HG02798 (cell line): ENCODE results near the gene C22orf39.

Experiments
- ATAC-seq: cut with Tn5 transposase; IDR thresholded peaks from one replicate; pipeline ENCODE4 v1.9.1; 2021; ENCODE audit warnings: mild to moderate bottlenecking; ENCODE audit not compliant: unreplicated experiment, poor library complexity

The C22orf39 gene

DNA sequence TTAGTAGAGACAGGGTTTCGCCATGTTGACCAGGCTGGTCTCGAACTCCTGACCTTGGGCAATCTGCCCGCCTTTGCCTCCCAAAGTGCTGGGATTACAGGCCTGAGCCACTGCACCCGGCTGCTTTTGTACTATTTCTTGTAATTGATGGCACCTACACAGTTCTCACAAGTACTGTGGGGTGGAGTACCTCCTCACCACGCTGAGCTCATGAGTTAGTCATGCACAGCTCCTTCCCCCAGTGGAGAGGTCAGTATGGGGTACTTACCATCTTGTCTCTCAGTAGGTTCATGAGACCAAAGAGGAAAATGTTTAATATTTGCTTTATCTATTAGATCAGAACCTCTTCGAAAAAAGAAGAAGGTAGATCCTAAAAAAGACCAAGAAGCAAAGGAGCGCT is 13.1 kb downstream of the C22orf39 start:
- no peak for ATAC-seq

DNA sequence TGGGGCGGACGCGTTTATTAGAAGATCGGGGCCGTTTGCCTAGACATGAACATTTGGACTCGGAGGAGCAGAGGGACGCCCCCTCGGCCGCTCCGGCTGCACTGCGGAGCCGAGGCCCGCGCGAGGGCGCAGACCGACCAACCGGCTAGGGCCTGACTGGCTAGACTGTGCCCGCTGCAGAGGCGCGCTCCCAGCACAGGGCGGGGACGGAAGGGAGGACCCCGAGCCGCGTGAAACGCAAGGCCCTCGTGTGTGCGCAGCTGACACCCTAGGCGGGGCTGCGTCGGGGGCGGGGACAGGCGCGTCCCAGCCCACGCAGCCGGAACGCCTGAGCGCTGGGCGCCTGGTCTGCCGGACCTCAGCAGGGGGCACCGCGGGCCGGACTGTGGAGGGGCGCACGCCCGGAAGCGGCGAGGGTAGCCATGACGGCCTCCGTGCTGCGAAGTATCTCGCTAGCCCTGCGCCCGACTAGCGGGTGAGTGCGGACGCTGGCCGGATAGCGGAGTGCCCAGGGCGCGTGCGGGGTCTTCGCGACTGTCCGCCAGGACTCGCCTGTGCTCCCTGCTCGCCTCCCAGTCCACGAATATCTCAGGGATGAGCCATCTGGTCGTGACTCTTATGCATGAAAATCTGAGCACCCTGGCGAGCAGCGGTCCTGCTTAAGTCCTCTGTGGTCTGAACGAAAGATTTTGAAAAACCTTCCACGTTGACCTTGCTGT is 15.2 kb downstream of the C22orf39 start, which contains the start of gene MRPL40:
Gene MRPL40, plus strand, starts transcription at position 413 of the 719 bp plus-strand sequence. Its CDS starts 10 bp downstream, at position 423.
- peak; percentile 79 for ATAC-seq

DNA sequence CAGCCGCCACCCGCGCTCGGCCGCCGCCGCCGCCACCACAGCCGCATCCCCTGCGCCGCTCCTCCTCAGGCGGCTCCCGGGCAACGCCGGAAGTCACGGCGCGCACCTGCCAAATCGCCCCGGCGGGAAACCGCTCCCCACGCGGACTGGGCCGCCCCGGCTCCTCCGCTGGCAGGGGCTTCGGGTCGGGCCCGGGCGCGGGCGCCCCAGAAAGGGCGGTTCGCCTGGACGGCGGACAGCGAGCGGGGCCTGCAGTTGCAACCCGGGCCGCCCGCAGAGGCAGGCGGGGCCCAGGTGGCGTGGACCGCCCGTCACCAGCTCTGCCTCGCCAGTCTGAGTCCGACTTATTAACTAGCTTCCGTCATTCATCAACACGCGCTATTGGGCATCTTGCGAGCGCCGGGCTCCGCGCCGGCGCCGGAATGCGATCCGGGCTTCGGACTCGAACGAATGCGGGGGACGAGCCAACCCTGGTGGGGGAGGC is 15.8 kb downstream of the C22orf39 start, which contains the start of gene HIRA:
Gene HIRA, minus strand, starts transcription at position 85 of the 484 bp plus-strand sequence. CDS start 257 bp downstream, outside the sequence.
- peak; percentile 65 for ATAC-seq

DNA sequence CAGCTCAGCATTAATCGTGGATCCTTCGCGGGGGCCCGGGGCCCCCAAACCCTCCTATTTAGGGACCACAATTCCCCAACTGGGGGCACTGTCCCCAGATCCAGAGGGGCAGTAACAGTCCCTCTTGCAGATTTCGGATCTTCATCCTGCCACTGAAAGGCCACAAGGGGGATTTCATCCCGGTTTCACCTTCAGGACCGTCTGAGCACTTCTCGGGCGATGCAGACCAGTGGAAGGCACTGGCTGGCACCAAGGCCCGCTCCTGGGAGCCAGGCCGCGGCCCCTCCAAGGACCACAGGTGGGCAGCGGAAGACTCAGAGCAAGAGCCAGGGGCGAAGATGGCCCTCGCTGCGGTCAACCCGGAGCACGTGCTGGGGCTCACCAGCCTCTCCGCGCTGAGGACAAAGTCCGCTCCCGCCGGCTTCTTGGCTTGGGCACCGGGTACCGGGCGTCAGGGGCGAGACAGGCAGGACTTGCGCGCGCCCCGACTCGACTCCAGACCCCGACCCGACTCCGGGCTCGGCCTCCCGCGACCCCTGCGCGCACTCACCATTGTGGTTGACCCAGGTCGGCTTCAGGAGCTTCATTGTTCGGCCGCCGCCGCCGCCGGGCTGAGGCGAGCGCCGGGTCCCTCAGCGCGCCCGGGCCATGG is 16.5 kb downstream of the C22orf39 start:
- peak; percentile 1 for ATAC-seq

DNA sequence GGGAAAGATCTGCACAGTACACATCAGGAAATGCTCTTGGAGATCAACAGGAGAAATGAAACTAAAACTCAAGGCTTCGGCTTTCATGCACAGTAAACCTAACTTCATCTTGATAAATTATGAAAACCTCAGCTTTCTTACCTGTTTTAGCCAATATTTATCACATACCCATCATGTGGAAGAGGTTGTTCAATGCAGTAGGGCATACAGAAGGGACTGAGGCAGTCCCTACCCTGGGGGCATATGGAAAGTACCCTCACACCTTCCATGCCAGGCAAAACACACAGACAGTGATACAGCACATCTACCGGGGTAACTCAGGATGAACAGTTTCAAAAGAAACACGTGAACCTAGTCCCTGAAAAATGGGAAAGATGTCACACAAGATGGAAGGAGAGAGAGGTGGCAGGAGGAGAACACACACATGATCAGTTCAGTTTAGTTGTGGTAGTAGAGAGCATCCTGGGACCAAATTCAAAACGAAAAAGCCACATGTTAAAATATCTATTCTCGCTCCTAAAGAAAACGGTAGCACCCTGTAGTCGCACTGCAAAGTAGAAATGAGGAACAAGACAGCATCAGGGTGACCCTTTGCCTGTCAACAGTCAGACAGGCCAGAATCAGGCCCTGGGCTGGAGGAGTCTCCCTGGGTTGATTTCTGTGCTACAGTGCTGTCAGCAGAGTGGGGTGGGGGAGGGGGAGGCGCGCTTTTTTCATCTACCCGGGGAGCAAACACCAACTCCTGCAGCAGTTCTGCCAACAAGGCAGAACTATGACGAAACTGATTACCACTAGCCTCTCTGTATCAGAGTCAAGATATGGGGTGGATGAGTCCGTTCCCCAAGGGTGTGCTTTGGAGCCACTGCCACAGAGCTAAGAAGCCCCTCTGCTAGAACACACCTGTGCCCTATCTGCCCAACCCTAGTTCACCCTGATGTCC is 17.3 kb downstream of the C22orf39 start:
- no peak for ATAC-seq

DNA sequence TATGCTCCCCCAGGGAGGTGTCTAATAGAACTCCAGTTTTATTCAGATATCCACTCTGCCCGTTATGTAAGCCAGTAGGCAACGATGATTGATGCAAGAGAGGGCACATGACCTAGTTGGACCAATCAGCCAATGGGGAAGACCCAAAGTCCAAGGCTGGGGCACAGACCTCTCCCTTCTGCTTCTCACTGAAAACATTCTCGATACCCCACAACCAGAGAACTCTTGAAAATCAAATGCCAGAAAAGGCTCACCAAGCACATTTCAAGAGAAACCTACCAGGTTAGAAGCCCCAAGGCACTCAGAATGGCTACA is 23.4 kb downstream of the C22orf39 start:
- ATAC-seq, result no peak

DNA sequence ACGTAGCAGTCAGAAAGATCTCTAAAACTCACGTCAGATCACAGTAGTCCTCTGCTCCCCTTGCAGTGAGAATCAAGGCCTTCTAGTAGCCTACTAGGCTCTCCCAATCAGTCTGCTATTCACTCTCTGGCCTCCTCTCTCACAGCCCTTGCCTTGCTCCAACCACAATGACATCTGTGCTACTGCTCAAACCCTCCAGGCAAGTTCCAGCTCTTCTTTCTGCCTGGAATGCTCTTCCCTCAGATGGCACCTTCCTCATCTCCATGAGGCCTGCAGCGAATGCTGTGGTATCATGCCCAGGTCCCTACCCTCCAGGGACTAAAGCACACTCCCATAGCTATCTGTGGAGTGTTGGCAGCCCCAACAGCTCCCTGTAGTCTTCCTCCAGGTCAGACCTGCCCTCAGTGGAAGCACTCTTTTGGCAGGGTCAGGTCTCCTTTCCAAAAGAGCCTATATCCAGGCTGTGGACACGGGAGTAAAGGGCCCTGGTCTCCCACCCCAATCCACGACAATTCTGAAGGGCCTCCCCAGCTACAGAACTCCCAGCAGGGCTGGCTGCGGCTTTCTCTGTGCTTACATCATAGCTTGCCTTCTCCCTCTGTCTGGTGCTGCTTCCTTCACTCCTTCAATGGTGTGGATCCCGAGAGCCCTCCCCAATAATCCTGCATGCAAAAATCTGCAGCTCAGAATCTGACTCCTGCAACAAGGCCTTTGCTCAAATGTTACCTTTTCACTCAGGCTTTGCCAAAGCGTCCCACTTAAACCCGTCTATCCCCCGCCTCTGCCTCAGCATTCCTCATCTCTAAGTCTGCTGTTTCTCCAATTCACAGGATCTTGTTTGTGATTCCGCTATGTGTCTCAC is 24.8 kb downstream of the C22orf39 start:
- ATAC-seq, result no peak

DNA sequence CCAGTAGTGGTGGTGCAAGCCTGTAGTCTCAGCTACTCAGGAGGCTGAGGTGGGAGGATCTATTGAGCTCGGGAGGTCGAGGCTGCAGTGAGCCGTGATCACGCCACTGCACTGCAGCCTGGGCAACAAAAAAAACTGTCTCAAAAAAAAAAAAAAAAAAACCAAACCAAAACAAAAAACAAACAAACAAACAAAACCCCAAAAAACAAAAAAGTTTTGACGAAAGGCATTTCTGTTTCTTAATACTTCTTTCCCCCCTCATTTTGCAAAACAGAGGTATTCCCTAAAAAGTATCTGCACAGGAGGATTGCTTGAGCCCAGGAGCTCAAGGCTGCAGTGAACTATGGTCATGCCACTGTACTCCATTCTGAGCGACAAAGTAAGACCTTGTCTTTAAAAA is 27.2 kb downstream of the C22orf39 start:
- no peak for ATAC-seq

DNA sequence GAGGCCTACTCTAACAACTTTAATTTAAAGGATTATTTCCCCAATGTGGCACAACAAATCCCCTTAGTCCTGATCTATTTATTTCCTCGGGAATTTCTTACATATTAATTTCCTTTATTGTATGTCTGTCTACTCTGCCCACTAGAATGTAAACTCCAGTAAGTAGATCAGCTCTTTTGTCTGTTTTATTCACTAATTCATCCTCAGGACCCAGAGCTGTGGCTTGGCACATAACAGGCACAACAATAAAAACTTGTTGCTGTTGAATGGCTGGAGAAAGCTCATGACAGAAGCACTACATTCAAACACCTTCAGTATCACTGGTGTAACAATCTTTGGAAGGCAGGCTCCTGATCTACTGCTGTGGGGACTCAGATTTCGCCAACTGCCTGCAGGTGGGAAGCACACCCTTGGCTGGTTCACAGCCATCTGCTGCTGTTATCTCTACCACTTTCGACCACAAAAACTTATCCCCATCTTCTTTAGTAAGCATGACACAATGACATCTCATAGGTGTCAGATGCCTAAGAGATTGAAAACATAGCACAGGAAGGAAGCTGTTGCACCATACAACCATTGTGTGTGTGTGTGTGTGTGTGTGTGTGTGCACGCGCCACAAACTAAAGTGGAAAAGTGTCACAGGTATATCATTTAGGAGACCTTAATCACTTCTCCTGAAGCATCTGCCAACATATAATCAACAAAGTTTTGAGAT is 27.9 kb downstream of the C22orf39 start:
- ATAC-seq, result peak; percentile 53

DNA sequence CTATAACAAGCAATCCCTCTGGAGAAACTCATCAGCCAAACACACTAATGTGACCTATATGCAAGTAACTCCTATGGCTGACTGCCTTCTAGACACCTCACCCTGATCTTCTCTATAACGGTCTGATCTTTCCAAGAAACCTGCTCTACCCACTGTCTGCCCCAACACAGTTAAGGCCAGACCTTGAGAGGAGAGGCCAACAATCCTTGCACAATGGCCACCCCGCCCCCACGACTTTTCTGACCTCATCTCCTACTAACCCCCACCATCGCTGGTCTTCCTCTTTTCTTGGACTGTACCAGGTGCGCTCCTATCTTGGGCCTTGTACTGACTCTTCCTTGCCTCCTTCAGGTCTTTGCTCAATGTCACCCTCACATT is 28.4 kb downstream of the C22orf39 start:
- ATAC-seq, result no peak

DNA sequence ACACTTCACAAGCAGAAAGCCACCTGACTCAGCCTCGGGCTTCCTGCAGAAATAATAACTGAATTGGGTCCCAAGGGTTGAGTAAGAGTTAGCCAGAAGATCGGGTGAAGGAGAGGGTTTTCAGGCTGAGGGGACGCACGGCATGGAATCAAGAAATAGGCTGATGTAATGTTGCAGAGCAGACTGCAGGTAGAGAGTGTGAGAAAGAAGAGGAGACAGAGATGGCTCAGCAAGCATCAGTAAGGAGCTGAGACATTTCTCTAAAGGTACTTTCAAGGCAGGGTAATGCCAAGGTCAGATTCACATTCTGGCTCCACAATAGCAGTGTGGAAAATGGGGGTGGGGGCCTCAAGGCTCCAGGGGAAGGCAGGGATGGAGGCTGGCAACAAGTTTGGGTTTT is 34.6 kb downstream of the C22orf39 start:
- no peak for ATAC-seq

DNA sequence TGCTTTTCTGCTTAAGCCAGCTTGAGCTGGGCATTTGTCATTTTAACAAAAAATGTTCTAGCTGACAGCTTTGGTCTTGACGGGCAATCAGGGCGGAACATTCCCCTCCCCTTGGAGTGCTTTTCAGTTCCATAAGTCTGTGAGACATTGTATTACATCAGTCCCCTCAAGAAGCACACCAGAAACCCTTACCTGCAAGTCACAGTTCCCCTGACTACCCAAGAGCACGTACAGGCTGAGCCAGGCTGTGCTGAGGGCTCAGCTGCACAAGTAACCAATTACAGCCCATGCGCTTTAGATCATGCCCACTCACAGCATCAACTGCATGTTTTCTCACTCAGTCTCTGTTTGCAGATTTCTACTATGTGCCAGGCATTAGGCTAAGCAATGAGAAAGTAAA is 35.0 kb downstream of the C22orf39 start:
- ATAC-seq, result no peak

DNA sequence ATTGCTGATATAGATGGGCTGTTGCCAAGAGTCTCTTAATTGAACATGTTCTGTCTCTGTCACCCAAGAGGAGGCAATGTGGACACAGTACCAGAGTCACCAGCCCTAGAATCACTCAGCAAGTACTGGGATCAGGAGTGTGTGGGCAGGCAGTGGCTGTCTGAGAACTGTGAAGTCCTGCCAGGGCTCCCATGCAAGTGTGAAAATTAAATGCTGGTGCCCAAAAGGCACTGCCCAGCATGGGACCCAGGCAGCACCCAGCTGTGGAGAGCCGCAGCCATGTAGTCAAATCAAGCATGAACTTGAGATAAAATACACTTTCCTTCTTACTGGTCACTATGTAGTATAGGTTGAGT is 35.8 kb downstream of the C22orf39 start:
- ATAC-seq, result no peak

DNA sequence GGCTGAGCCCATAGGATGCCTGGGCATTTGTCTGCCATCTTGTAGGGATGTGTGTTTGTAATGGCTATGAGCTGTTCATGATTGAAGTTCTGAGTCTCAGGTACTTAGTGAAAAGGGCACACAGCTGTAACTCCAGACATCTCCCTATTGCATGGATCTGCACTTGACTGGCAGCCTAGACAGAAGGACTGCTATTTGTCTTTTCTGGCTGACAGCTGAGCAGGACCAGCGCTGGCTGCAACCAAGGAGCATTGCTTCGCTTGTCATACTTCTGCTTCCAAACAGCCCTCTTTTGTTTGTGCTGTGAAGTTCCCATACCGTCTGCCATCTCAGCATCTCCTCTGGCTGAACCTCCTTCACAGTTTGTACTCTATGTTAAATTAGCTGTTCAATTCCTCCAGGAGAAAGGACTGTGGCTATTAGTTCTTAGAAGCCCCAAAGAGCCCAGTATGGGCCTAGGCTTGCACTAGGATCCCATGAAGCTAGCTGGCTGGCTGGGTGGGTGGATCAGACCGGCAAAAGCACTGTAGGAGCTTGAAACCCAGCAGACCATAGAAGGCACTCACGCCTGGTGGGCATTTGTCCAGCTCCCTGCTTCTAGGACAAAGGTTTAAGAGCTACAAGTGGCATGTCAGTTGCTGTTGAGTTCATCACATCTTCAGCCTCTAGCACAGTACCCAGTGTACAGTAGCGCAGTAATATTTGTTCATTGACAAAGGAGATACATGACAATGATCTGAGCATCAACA is 36.4 kb downstream of the C22orf39 start:
- no peak for ATAC-seq

DNA sequence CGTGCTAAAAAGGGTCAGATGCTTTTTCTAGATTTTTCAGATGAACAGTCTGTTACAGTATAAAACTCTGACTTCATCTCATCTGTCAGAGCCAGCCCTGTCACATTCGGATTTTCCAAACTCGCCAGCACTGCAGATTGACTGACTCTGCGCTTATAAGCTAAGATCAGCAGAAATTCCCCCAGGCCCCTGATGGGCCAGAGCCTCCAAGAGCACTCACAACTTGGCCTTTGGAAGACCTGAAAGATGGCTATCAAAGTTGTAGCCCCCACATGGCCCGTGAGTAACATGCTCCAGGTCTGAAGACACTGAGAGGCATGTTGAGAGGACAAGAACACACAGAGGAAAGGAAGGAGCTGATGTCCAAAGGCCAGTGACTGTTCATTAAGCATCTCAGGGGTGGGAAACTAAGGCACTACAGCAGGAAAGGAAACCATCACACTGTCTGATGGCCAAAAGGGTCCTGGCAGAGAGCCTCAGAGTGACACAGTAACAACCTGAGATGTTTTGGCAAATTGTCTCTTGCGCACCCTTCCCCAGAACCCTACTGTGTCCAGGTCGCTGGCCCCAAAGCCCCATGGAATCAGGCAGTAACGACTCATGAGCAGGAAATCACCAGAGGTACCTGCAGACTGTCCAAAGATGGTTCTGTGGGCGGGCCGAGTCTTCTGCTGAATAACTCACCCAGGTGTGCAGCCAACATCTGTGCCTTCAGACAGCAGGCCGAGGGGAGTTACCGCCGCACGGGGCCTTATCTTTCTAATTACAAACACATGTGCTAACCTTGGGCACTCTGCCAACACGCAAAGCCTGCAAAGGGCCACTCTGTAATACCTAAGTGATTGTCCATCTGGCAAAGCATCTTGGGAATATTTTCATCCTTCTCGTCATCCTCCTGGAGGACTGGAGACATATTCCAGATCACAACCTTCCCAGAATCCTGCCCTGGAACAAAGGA is 39.6 kb downstream of the C22orf39 start:
- no peak for ATAC-seq

DNA sequence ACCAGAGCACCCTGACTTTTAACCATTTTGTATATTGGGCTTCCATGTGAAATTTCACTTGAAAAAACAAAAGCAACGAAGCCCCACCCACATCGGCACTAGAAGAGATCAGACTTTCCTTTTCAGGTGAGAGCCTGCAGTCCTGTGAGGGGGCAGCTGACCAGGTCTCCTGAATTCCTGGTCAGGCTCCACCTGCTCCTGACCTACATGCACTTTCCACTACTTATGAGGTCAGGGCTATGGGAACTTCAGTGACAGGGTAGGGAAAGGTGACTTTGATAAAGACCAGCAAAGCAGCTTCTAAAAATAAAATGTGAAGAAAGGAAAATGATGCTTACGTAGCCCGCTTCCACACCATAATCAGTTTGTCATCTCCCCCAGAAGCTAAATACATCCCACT is 40.7 kb downstream of the C22orf39 start:
- ATAC-seq, result no peak

DNA sequence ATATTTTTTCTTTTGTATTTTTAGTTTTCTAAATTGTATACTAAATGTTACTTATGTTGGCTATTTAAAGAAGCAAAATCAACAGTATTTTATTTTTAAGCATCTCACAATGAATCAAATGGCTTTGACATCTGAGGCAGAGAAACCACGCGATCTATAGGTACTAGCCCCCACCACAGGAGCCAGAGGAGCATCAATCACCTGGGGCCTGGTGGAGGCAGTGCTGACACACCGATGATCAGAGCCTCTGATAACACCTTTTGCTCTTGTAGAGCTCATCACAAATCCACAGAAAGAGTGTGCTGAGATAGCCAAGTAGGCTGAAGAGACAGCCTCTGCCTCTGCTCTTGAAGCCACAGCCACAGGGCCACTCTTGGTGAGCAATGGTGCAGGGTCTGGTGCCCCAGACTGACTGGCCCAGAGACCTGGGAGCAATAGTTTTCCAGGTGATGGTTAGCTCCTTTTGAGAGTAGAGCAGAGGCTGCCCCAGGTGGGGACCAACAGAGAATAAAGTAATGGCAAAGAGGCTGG is 41.2 kb downstream of the C22orf39 start:
- ATAC-seq, result no peak
